Liver (tissue), 9 donors: ENCODE results near the gene FCRL1. TPM values are rescaled to one million over a fixed set of nuclear protein-coding genes. Genes with fewer than 3 reads are reported as not detected.

Experiments used
- DNase-seq: peaks from one replicate; pipeline ENCODE4 v3.0.0-alpha.2; 2017; ENCODE audit warnings: low spot score
- H3K27ac ChIP-seq, 2 donors: one replicate each; pipeline ENCODE4 v1.7.0; 2013; ENCODE audit warnings: inconsistent platforms in 2 of 2, low read length in 2 of 2, control low read depth in 1 of 2, low read depth in 1 of 2, mild to moderate bottlenecking in 1 of 2
- H3K27me3 ChIP-seq, 4 donors: one replicate each; pipeline versions ENCODE4 v1.6.1 to v1.7.0; 2013; ENCODE audit warnings: low read length in 3 of 4, inconsistent platforms in 1 of 4, mild to moderate bottlenecking in 1 of 4, moderate library complexity in 1 of 4; ENCODE audit not compliant: control insufficient read depth in 4 of 4, insufficient read depth in 4 of 4
- H3K36me3 ChIP-seq, 4 donors: one replicate each; pipeline versions ENCODE4 v1.6.1 to v1.7.0; 2013; ENCODE audit warnings: low read length in 3 of 4, mild to moderate bottlenecking in 3 of 4, low read depth in 1 of 4, moderate library complexity in 1 of 4; ENCODE audit not compliant: control insufficient read depth in 4 of 4, insufficient read depth in 3 of 4
- H3K4me1 ChIP-seq, 4 donors: one replicate each; pipeline versions ENCODE4 v1.6.1 to v1.7.0; 2013; ENCODE audit warnings: low read length in 3 of 4, mild to moderate bottlenecking in 3 of 4, moderate library complexity in 1 of 4; ENCODE audit not compliant: control insufficient read depth in 4 of 4, insufficient read depth in 4 of 4
- H3K4me3 ChIP-seq, 3 donors: one replicate each; pipeline versions ENCODE4 v1.6.1 to v1.7.0; 2013; ENCODE audit warnings: low read length in 3 of 3, control low read depth in 1 of 3, low read depth in 1 of 3, mild to moderate bottlenecking in 1 of 3
- H3K9ac ChIP-seq, 2 donors: one replicate each; pipeline ENCODE4 v1.7.0; 2013; ENCODE audit warnings: low read length in 2 of 2, mild to moderate bottlenecking in 2 of 2, moderate library complexity in 2 of 2, control low read depth in 1 of 2, low read depth in 1 of 2
- H3K9me3 ChIP-seq, 4 donors: one replicate each; pipeline versions ENCODE4 v1.6.1 to v1.7.0; 2013; ENCODE audit warnings: low read length in 3 of 4; ENCODE audit not compliant: control insufficient read depth in 4 of 4
- EGR1 ChIP-seq, 2 donors: IDR thresholded peaks; 2 replicates each; pipeline ENCODE4 v1.6.1; 2016 to 2018; ENCODE audit warnings: antibody characterized with exemption in 2 of 2, low read depth in 2 of 2
- FOXA1 ChIP-seq: IDR thresholded peaks from 2 replicates; pipeline ENCODE4 v1.6.1; 2016; ENCODE audit warnings: antibody characterized with exemption
- FOXA2 ChIP-seq: IDR thresholded peaks from 2 replicates; pipeline ENCODE4 v1.6.1; 2016; ENCODE audit warnings: antibody characterized with exemption
- HNF4A ChIP-seq, 2 donors: conservative IDR thresholded peaks; 2 replicates each; pipeline ENCODE4 v1.6.1; 2016; ENCODE audit warnings: antibody characterized with exemption in 2 of 2, mild to moderate bottlenecking in 2 of 2
- JUND ChIP-seq, 2 donors: IDR thresholded peaks; 2 replicates each; pipeline ENCODE4 v1.6.1; 2016; ENCODE audit warnings: antibody characterized with exemption in 2 of 2
- NR2F2 ChIP-seq: IDR thresholded peaks from 2 replicates; pipeline ENCODE4 v1.6.1; 2016; ENCODE audit warnings: antibody characterized with exemption
- RAD21 ChIP-seq, 2 donors: IDR thresholded peaks; 2 replicates each; pipeline ENCODE4 v1.6.1; 2016; ENCODE audit warnings: antibody characterized with exemption in 2 of 2, mild to moderate bottlenecking in 2 of 2
- RXRA ChIP-seq, 2 donors: IDR thresholded peaks; 2 replicates each; pipeline ENCODE4 v1.6.1; 2017 to 2018; ENCODE audit warnings: antibody characterized with exemption in 2 of 2, mild to moderate bottlenecking in 1 of 2
- SP1 ChIP-seq: IDR thresholded peaks from 2 replicates; pipeline ENCODE4 v1.6.1; 2018; ENCODE audit warnings: antibody characterized with exemption, mild to moderate bottlenecking
- TAF1 ChIP-seq: conservative IDR thresholded peaks from 2 replicates; pipeline ENCODE4 v1.6.1; 2016; ENCODE audit warnings: antibody characterized with exemption, mild to moderate bottlenecking
- YY1 ChIP-seq: IDR thresholded peaks from 2 replicates; pipeline ENCODE4 v1.6.1; 2016; ENCODE audit warnings: antibody characterized with exemption, mild to moderate bottlenecking
- WGBS: extraction: QIAGEN DNeasy Blood & Tissue Kit; methylation state at CpG from one replicate; pipeline ENCODE4 v1.1.7; 2013; 5-methylcytosine and 5-hydroxymethylcytosine counted together
- polyA plus RNA-seq, 2 donors: library from polyadenylated mRNA; stranded (reverse) in 1 of 2; unstranded in 1 of 2; fragments of 200-250 nt in 1 of 2; fragments of >200 nt in 1 of 2; fragmentation: Nextera tagmentation in 1 of 2; extraction: Ambion mirVana in 1 of 2; gene quantifications; one replicate each; pipeline versions ENCODE4 v1.2.1 to v1.2.3, GENCODE V29; 2013 to 2015
- total RNA-seq, 2 donors: library from RNA; depleted of rRNA; stranded (reverse); fragments of >200 nt; gene quantifications; one replicate each; pipeline ENCODE4 v1.2.3, GENCODE V29; 2014
- TF ChIP-seq, protein P1 (sequence below): fragments of 150-350 bp; IDR thresholded peaks from 2 replicates; pipeline ENCODE4 v1.5.1; 2017; ENCODE audit warnings: improper control_type of control experiment, low read depth, low read length; ENCODE audit not compliant: missing input control
- TF ChIP-seq, protein P2 (sequence below): IDR thresholded peaks from 2 replicates; pipeline ENCODE4 v1.6.1; 2016; ENCODE audit warnings: antibody characterized with exemption
- TF ChIP-seq, protein P3 (sequence below): IDR thresholded peaks from 2 replicates; pipeline ENCODE4 v1.6.1; 2016; ENCODE audit warnings: antibody characterized with exemption, mild to moderate bottlenecking
- TF ChIP-seq, protein P4 (sequence below): IDR thresholded peaks from 2 replicates; pipeline ENCODE4 v1.6.1; 2016; ENCODE audit warnings: antibody characterized with exemption
- donor health status: healthy.
- donor health status: healthy.
- donor health status: healthy.
- donor health status: healthy.
- donor health status: healthy.

The FCRL1 gene
- total and polyA plus RNA-seq, 4 donors, result 0.02 to 0.84 (median 0.49) TPM

DNA sequence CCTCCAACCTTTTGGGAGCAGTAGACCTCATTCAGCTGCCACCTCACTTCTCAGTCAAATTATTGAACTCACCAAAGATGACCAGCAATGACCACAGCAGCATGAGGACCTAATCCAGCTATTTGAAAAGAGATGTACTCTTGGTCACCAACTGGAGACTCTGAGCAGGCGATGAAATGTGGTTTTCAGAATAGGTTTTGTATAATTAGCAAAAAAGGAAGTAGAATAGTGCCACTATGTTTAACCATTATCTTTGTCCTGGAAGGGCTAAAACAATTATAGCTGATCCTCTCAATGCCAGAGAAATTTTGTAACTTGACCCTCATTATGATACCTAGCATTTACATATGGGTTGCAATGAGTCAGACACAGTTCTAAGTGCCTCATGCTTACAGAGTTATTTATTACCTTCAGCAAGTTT is 42.9 kb downstream of the FCRL1 start, which contains the start of gene FCRL2 (continued):
- TF ChIP-seq, protein P1, sequence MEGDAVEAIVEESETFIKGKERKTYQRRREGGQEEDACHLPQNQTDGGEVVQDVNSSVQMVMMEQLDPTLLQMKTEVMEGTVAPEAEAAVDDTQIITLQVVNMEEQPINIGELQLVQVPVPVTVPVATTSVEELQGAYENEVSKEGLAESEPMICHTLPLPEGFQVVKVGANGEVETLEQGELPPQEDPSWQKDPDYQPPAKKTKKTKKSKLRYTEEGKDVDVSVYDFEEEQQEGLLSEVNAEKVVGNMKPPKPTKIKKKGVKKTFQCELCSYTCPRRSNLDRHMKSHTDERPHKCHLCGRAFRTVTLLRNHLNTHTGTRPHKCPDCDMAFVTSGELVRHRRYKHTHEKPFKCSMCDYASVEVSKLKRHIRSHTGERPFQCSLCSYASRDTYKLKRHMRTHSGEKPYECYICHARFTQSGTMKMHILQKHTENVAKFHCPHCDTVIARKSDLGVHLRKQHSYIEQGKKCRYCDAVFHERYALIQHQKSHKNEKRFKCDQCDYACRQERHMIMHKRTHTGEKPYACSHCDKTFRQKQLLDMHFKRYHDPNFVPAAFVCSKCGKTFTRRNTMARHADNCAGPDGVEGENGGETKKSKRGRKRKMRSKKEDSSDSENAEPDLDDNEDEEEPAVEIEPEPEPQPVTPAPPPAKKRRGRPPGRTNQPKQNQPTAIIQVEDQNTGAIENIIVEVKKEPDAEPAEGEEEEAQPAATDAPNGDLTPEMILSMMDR, result no peak
- TF ChIP-seq SP1, result no peak
- no peak for TF ChIP-seq RXRA (IDR thresholded peaks at IDR 0.05)
- no peak for TF ChIP-seq JUND (IDR thresholded peaks at IDR 0.05)
- no peak for TF ChIP-seq FOXA1

DNA sequence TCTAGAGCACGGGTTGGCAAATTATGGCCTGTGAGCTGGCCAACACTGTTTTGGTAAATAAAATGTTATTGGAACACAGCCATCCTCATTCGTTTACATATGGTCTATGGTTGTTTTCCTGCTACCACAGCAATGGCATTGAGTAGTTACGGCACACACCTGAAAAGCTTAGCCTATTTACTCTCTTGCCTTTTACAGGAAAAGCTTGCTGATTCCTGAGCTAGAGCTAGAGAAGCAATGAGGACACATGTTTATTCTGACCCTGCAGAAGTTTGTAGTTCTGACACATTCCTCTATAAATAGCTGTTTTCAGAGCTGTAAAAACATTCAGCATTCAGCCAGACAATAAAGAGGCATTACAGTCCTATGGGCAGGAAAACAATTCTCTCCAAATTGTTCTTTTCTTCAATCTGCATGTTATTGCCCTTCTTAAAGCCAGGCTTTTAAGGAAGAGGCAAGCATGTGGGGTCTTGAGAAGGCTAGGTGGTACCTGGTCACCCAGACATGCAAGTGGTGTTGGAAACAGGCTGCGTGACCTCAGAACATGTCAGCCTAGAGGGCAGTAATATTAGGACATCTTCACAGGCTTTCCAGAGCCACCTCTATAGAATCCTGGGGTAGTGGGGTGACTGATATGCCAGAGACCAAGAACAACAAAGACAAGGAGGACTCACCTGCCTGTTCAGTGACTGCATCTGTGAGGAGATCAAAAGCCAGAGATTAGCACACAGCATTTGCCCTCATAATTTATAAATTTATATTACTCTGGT is 44.6 kb downstream of the FCRL1 start:
- Histone ChIP-seq H3K4me3 (no peak overlapping the region), H3K36me3 (no peaks in the 10 kb centered on the region), H3K4me1 (no peaks in the 10 kb centered on the region), H3K27ac (no peak overlapping the region), H3K9me3 (no peaks in the 10 kb centered on the region), H3K9ac (no peak overlapping the region), H3K27me3 (peaks cover 0 to 2% (median 0%) of the 10 kb centered on the region in 4 donors)
- 68% methylated on average over 4 of the region's 4 CpGs for WGBS
- no peak for DNase-seq
- TF ChIP-seq YY1 (no peak), TAF1 (no peak), JUND (IDR thresholded peaks at IDR 0.05) (no peak), FOXA2 (no peak), NR2F2 (no peak), RAD21 (IDR thresholded peaks at IDR 0.05) (no peak), HNF4A (conservative IDR thresholded peaks at IDR 0.05) (no peak), SP1 (no peak), FOXA1 (no peak), RXRA (IDR thresholded peaks at IDR 0.05) (no peak), EGR1 (IDR thresholded peaks at IDR 0.05; ENCODE audit: low read depth in 2 of 2) (no peak)
- TF ChIP-seq, protein P2, sequence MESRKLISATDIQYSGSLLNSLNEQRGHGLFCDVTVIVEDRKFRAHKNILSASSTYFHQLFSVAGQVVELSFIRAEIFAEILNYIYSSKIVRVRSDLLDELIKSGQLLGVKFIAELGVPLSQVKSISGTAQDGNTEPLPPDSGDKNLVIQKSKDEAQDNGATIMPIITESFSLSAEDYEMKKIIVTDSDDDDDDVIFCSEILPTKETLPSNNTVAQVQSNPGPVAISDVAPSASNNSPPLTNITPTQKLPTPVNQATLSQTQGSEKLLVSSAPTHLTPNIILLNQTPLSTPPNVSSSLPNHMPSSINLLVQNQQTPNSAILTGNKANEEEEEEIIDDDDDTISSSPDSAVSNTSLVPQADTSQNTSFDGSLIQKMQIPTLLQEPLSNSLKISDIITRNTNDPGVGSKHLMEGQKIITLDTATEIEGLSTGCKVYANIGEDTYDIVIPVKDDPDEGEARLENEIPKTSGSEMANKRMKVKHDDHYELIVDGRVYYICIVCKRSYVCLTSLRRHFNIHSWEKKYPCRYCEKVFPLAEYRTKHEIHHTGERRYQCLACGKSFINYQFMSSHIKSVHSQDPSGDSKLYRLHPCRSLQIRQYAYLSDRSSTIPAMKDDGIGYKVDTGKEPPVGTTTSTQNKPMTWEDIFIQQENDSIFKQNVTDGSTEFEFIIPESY, result no peak
- TF ChIP-seq, protein P3, sequence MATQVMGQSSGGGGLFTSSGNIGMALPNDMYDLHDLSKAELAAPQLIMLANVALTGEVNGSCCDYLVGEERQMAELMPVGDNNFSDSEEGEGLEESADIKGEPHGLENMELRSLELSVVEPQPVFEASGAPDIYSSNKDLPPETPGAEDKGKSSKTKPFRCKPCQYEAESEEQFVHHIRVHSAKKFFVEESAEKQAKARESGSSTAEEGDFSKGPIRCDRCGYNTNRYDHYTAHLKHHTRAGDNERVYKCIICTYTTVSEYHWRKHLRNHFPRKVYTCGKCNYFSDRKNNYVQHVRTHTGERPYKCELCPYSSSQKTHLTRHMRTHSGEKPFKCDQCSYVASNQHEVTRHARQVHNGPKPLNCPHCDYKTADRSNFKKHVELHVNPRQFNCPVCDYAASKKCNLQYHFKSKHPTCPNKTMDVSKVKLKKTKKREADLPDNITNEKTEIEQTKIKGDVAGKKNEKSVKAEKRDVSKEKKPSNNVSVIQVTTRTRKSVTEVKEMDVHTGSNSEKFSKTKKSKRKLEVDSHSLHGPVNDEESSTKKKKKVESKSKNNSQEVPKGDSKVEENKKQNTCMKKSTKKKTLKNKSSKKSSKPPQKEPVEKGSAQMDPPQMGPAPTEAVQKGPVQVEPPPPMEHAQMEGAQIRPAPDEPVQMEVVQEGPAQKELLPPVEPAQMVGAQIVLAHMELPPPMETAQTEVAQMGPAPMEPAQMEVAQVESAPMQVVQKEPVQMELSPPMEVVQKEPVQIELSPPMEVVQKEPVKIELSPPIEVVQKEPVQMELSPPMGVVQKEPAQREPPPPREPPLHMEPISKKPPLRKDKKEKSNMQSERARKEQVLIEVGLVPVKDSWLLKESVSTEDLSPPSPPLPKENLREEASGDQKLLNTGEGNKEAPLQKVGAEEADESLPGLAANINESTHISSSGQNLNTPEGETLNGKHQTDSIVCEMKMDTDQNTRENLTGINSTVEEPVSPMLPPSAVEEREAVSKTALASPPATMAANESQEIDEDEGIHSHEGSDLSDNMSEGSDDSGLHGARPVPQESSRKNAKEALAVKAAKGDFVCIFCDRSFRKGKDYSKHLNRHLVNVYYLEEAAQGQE, result no peak
- TF ChIP-seq, protein P4, sequence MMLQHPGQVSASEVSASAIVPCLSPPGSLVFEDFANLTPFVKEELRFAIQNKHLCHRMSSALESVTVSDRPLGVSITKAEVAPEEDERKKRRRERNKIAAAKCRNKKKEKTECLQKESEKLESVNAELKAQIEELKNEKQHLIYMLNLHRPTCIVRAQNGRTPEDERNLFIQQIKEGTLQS, result no peak
